ENCODE measurements around the gene RHOF.

RHOF gene

DNA sequence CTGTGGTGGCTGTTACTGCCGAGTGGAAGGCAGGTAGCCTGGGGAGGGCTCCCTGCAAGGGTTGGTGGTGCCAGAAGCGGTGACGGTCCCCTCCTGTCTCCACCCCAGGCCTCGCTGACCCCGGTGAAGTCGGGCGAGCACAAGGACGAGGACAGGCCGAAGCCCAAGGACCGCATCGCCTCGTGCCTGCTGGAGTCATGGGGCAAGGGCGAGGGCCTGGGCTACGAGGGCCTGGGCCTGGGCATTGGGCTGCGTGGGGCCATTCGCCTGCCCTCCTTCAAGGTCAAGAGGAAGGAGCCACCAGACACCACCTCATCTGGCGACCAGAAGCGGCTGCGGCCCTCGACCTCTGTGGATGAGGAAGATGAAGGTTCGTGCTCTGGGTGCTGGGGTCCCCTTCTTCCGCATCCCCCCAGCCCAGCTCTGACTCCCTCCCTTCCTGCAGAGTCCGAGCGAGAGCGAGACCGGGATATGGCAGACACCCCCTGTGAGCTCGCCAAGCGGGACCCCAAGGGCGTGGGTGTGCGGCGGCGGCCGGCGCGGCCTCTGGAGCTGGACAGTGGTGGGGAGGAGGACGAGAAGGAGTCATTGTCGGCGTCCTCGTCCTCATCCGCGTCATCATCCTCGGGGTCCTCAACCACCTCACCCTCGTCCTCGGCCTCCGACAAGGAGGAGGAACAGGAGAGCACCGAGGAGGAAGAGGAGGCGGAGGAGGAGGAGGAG, 23.6 kb upstream of the RHOF start:
- Histone ChIP-seq H3K4me1 (ENCODE audit: insufficient read depth, low read length) (no peaks in the 10 kb centered on the region), H3K4me3 (ENCODE audit: low read length) (no peak overlapping the region), H3K36me3 (ENCODE audit: insufficient read depth, low read depth, low read length) (peaks cover 65% of the 10 kb centered on the region), H3K27ac (ENCODE audit: low read length) (no peak overlapping the region), H3K9ac (ENCODE audit: low read depth, low read length) (no peak overlapping the region), H3K9me3 (ENCODE audit: insufficient read depth, low read depth, low read length) (no peaks in the 10 kb centered on the region), H3K27me3 (ENCODE audit: insufficient read depth, low read length) (no peaks in the 10 kb centered on the region)

DNA sequence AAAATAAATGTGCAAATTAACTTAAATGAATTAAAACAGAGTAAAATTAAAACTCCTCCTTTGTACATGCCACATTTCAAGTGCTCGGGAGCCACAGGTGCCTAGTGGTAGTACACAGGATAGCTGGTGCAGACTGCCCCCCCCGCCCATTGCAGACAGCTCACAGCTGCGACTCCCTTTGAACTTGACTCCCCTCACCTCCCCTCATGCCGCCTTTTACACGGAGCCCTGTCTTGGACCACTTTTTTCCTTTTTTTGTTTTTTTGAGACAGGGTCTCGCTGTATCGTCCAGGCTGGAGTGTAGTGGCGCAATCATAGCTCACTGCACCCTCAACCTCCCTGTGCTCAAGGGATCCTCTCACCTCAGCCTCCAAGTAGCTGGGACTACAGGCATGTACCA, 21.8 kb upstream of the RHOF start:
- Histone ChIP-seq H3K9me3 (ENCODE audit: insufficient read depth, low read depth, low read length) (no peaks in the 10 kb centered on the region), H3K27ac (ENCODE audit: low read length) (no peak overlapping the region), H3K9ac (ENCODE audit: low read depth, low read length) (no peak overlapping the region), H3K4me1 (ENCODE audit: insufficient read depth, low read length) (peaks cover 11% of the 10 kb centered on the region), H3K36me3 (ENCODE audit: insufficient read depth, low read depth, low read length) (peaks cover 64% of the 10 kb centered on the region), H3K27me3 (ENCODE audit: insufficient read depth, low read length) (no peaks in the 10 kb centered on the region), H3K4me3 (ENCODE audit: low read length) (no peak overlapping the region)

- no peak overlapping the region for H3K4me3 ChIP-seq (ENCODE audit: low read length)
- H3K27ac ChIP-seq (ENCODE audit: low read length), result no peak overlapping the region
- H3K9me3 ChIP-seq (ENCODE audit: insufficient read depth, low read depth, low read length), result no peaks in the 10 kb centered on the region
- H3K36me3 ChIP-seq (ENCODE audit: insufficient read depth, low read depth, low read length), result peaks cover 64% of the 10 kb centered on the region
- H3K4me1 ChIP-seq (ENCODE audit: insufficient read depth, low read length), result peaks cover 11% of the 10 kb centered on the region
- no peaks in the 10 kb centered on the region for H3K27me3 ChIP-seq (ENCODE audit: insufficient read depth, low read length)
- no peak overlapping the region for H3K9ac ChIP-seq (ENCODE audit: low read depth, low read length)
These were observed 21.1 kb upstream of the RHOF start for GRCh38 chr12:121814429-121815119.

DNA sequence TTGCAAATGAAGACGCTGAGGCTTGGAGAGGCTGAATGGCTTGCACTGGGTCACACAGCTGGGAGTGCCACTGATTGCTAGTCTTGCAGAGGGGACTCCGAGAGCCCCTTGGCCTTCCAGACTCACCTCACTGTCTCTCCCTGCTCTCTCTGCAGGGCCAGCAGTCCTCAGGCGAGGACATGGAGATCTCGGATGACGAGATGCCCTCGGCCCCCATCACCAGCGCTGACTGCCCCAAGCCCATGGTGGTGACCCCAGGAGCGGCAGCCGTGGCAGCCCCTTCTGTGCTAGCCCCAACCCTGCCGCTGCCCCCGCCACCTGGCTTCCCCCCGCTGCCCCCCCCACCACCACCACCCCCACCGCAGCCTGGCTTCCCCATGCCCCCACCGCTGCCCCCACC, 20.5 kb upstream of the RHOF start:
- Histone ChIP-seq H3K9me3 (ENCODE audit: insufficient read depth, low read depth, low read length) (no peaks in the 10 kb centered on the region), H3K36me3 (ENCODE audit: insufficient read depth, low read depth, low read length) (peaks cover 64% of the 10 kb centered on the region), H3K4me3 (ENCODE audit: low read length) (no peak overlapping the region), H3K27me3 (ENCODE audit: insufficient read depth, low read length) (no peaks in the 10 kb centered on the region), H3K27ac (ENCODE audit: low read length) (no peak overlapping the region), H3K4me1 (ENCODE audit: insufficient read depth, low read length) (peaks cover 11% of the 10 kb centered on the region), H3K9ac (ENCODE audit: low read depth, low read length) (no peak overlapping the region)

- no peaks in the 10 kb centered on the region for H3K27me3 ChIP-seq (ENCODE audit: insufficient read depth, low read length)
- H3K36me3 ChIP-seq (ENCODE audit: insufficient read depth, low read depth, low read length), result peaks cover 71% of the 10 kb centered on the region
- H3K4me1 ChIP-seq (ENCODE audit: insufficient read depth, low read length), result peaks cover 11% of the 10 kb centered on the region
- no peak overlapping the region for H3K27ac ChIP-seq (ENCODE audit: low read length)
- H3K4me3 ChIP-seq (ENCODE audit: low read length), result peak overlapping the region; percentile 98; the same call in 1 of the 2 replicates
- H3K9me3 ChIP-seq (ENCODE audit: insufficient read depth, low read depth, low read length), result no peaks in the 10 kb centered on the region
- peak overlapping the region; percentile 92; the same call in 1 of the 2 replicates for H3K9ac ChIP-seq (ENCODE audit: low read depth, low read length)
These were observed 19.7 kb upstream of the RHOF start for GRCh38 chr12:121812921-121813896.

- Histone ChIP-seq H3K9me3 (ENCODE audit: insufficient read depth, low read depth, low read length) (no peaks in the 10 kb centered on the region), H3K4me3 (ENCODE audit: low read length) (peak overlapping the region; percentile 98), H3K36me3 (ENCODE audit: insufficient read depth, low read depth, low read length) (peaks cover 66% of the 10 kb centered on the region), H3K27me3 (ENCODE audit: insufficient read depth, low read length) (no peaks in the 10 kb centered on the region), H3K27ac (ENCODE audit: low read length) (peak overlapping the region; percentile 83), H3K4me1 (ENCODE audit: insufficient read depth, low read length) (peaks cover 11% of the 10 kb centered on the region), H3K9ac (ENCODE audit: low read depth, low read length) (peak overlapping the region; percentile 92; the same call in 1 of the 2 replicates)
These were observed 18.9 kb upstream of the RHOF start for GRCh38 chr12:121812320-121812871.

GRCh38 chr12:121811434-121812319, 18.2 kb upstream of the RHOF start:
- Histone ChIP-seq H3K27ac (ENCODE audit: low read length) (peak overlapping the region; percentile 86), H3K36me3 (ENCODE audit: insufficient read depth, low read depth, low read length) (peaks cover 59% of the 10 kb centered on the region), H3K4me1 (ENCODE audit: insufficient read depth, low read length) (peaks cover 11% of the 10 kb centered on the region), H3K9me3 (ENCODE audit: insufficient read depth, low read depth, low read length) (no peaks in the 10 kb centered on the region), H3K27me3 (ENCODE audit: insufficient read depth, low read length) (no peaks in the 10 kb centered on the region), H3K9ac (ENCODE audit: low read depth, low read length) (peak overlapping the region; percentile 92), H3K4me3 (ENCODE audit: low read length) (peak overlapping the region; percentile 98)

DNA sequence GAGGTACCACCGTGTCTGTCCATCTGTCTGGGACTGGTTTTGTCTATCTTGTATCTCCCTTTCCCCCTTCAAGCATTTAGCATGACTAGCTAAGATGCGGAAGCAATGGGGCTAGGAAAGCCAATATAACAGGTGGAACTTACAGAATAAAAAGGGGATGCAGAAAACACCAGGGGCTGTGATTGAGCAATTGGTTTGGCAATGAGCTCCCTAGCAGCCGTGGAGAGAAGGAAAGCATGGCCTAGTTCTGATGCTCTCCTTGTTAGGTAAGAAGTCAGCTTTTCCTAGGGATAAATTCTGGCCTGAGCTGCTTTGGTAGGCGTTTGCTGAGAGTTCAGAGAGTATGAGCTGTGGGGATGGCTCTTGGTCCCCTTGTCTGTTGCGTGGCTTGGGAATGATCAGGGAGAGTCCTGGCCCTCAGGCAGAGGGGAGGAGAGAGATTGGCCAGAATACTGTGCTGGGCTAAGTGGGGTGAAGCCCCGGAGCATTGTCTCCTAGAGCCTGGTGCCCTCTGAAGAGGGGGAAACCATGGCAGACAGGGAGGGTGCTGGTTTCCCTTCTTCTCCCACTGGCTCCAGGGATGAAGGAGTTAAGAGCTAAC, 17.4 kb upstream of the RHOF start:
- Histone ChIP-seq H3K9ac (ENCODE audit: low read depth, low read length) (peak overlapping the region; percentile 92; the same call in 1 of the 2 replicates), H3K4me1 (ENCODE audit: insufficient read depth, low read length) (peaks cover 16% of the 10 kb centered on the region), H3K27ac (ENCODE audit: low read length) (no peak overlapping the region), H3K36me3 (ENCODE audit: insufficient read depth, low read depth, low read length) (peaks cover 51% of the 10 kb centered on the region), H3K9me3 (ENCODE audit: insufficient read depth, low read depth, low read length) (no peaks in the 10 kb centered on the region), H3K27me3 (ENCODE audit: insufficient read depth, low read length) (no peaks in the 10 kb centered on the region), H3K4me3 (ENCODE audit: low read length) (peak overlapping the region; percentile 98)

DNA sequence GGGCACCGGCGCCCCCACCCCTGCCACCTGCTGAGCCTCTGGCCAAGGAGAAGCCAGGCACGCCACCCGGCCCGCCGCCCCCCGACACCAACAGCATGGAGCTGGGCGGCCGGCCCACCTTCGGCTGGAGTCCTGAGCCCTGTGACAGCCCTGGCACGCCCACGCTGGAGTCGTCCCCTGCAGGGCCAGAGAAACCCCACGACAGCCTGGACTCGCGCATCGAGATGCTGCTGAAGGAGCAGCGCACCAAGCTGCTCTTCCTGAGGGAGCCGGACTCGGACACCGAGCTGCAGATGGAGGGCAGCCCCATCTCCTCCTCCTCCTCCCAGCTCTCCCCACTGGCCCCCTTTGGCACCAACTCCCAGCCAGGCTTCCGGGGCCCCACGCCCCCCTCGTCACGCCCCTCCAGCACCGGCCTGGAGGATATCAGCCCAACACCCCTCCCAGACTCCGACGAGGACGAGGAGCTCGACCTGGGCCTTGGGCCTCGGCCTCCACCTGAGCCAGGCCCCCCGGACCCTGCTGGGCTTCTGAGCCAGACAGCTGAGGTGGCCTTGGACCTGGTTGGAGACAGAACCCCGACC, 16.8 kb upstream of the RHOF start:
- peaks cover 45% of the 10 kb centered on the region for H3K36me3 ChIP-seq (ENCODE audit: insufficient read depth, low read depth, low read length)
- no peak overlapping the region for H3K4me3 ChIP-seq (ENCODE audit: low read length)
- H3K9ac ChIP-seq (ENCODE audit: low read depth, low read length), result peak overlapping the region; percentile 92; the same call in 1 of the 2 replicates

GRCh38 chr12:121809712-121810116, 16.2 kb upstream of the RHOF start:
- H3K27me3 ChIP-seq (ENCODE audit: insufficient read depth, low read length), result no peaks in the 10 kb centered on the region
- H3K36me3 ChIP-seq (ENCODE audit: insufficient read depth, low read depth, low read length), result peaks cover 41% of the 10 kb centered on the region
- no peak overlapping the region for H3K27ac ChIP-seq (ENCODE audit: low read length)
- no peak overlapping the region for H3K4me3 ChIP-seq (ENCODE audit: low read length)
- H3K9me3 ChIP-seq (ENCODE audit: insufficient read depth, low read depth, low read length), result no peaks in the 10 kb centered on the region
- no peak overlapping the region for H3K9ac ChIP-seq (ENCODE audit: low read depth, low read length)
- H3K4me1 ChIP-seq (ENCODE audit: insufficient read depth, low read length), result peaks cover 19% of the 10 kb centered on the region

More for the DNA sequence above, 16.8 kb upstream of the RHOF start:
- no peaks in the 10 kb centered on the region for H3K27me3 ChIP-seq (ENCODE audit: insufficient read depth, low read length)
- no peaks in the 10 kb centered on the region for H3K9me3 ChIP-seq (ENCODE audit: insufficient read depth, low read depth, low read length)
- H3K27ac ChIP-seq (ENCODE audit: low read length), result no peak overlapping the region
- H3K4me1 ChIP-seq (ENCODE audit: insufficient read depth, low read length), result peaks cover 19% of the 10 kb centered on the region
